CD4-positive, alpha-beta T cell (primary cell): Measurements from ENCODE around the gene FILIP1L. TPM values are rescaled to one million over a fixed set of nuclear protein-coding genes. Genes with fewer than 3 reads are reported as not detected.

Experiments used
- ATAC-seq: fragments of 200-7000 bp; cut with Tn5 transposase; one replicate; pipeline ENCODE4 v1.10.0; 2022; ENCODE audit warnings: mild to moderate bottlenecking; ENCODE audit not compliant: poor library complexity
- CTCF ChIA-PET: fragments of 350-600 bp; sonication (Branson Sonifier 250); formaldehyde crosslinking; loops from one replicate; lab custom pipeline; 2021; ENCODE audit warnings: antibody characterized with exemption, inconsistent platforms; lab: Charles Lee
- POLR2A ChIA-PET: fragments of 350-600 bp; sonication (Branson Sonifier 250); formaldehyde crosslinking; loops from one replicate; lab custom pipeline; 2021; ENCODE audit warnings: antibody characterized with exemption, inconsistent platforms; lab: Charles Lee
- DNase-seq, 14 experiments: peaks; one replicate each; pipeline ENCODE4 v3.0.0-alpha.2; 2013 to 2020; ENCODE audit warnings: mixed read lengths in 2 of 14
- H3K27ac ChIP-seq, 2 donors: one replicate each; pipeline versions ENCODE4 v1.5.1 to v1.7.0; 2013; ENCODE audit warnings: low read length in 2 of 2, low read depth in 1 of 2, mild to moderate bottlenecking in 1 of 2
- H3K27me3 ChIP-seq, 2 experiments: 1 replicate in 1 of 2; 2 replicates in 1 of 2; pipeline versions ENCODE4 v1.6.1 to v1.7.0; 2013; ENCODE audit warnings: low read length in 2 of 2, control low read depth in 1 of 2, mild to moderate bottlenecking in 1 of 2, moderate library complexity in 1 of 2; ENCODE audit not compliant: insufficient read depth in 2 of 2, control insufficient read depth in 1 of 2
- H3K36me3 ChIP-seq: one replicate; pipeline ENCODE4 v1.6.1; 2013; ENCODE audit warnings: low read length, control low read depth; ENCODE audit not compliant: insufficient read depth
- H3K4me1 ChIP-seq: one replicate; pipeline ENCODE4 v1.6.1; 2013; ENCODE audit warnings: low read length, control low read depth; ENCODE audit not compliant: insufficient read depth
- H3K4me3 ChIP-seq: one replicate; pipeline ENCODE4 v1.5.1; 2013; ENCODE audit warnings: mild to moderate bottlenecking, low read length, moderate library complexity
- H3K9me3 ChIP-seq, 2 experiments: 1 replicate in 1 of 2; 2 replicates in 1 of 2; pipeline versions ENCODE4 v1.6.1 to v1.7.0; 2013; ENCODE audit warnings: low read length in 2 of 2, mild to moderate bottlenecking in 2 of 2, control low read depth in 1 of 2, moderate library complexity in 1 of 2; ENCODE audit not compliant: control insufficient read depth in 1 of 2, insufficient read depth in 1 of 2
- H3K27ac Mint-ChIP-seq: one replicate; pipeline ENCODE4 v1.8.0; 2020; ENCODE audit warnings: mixed read lengths
- H3K27me3 Mint-ChIP-seq: one replicate; pipeline ENCODE4 v1.8.0; 2021; ENCODE audit warnings: mixed read lengths
- H3K36me3 Mint-ChIP-seq: one replicate; pipeline ENCODE4 v1.8.0; 2021; ENCODE audit warnings: low read depth, mixed read lengths
- H3K4me1 Mint-ChIP-seq: one replicate; pipeline ENCODE4 v1.8.0; 2021; ENCODE audit warnings: low read depth, mixed read lengths
- H3K4me3 Mint-ChIP-seq: one replicate; pipeline ENCODE4 v1.8.0; 2020; ENCODE audit warnings: mild to moderate bottlenecking, mixed read lengths
- H3K9me3 Mint-ChIP-seq: one replicate; pipeline ENCODE4 v1.8.0; 2020; ENCODE audit warnings: mixed read lengths
- intact Hi-C, 2 experiments: fragments of 100-400 bp; cut with DNase I in 1 of 2; cut with micrococcal nuclease in 1 of 2; formaldehyde crosslinking; loops; one replicate each; pipeline versions ENCODE4 v1.15.1 to v1.9.0; 2023 to 2025; cut with DNase I, micrococcal nuclease
- total RNA-seq, 174 experiments: library from RNA in 2 of 174; stranded (reverse) in 2 of 174; gene quantifications; one replicate each; pipeline ENCODE4 v1.2.3 and lab custom pipeline; 2021 to 2026
- TF ChIP-seq, protein P1 (sequence below): fragments of 200-600 bp; IDR thresholded peaks from one replicate; pipeline ENCODE4 v1.8.0; 2022; ENCODE audit warnings: antibody characterized with exemption, mild to moderate bottlenecking

Gene FILIP1L
- total RNA-seq, 2 experiments from 2014 or later, result 0.08 to 0.28 TPM

DNA sequence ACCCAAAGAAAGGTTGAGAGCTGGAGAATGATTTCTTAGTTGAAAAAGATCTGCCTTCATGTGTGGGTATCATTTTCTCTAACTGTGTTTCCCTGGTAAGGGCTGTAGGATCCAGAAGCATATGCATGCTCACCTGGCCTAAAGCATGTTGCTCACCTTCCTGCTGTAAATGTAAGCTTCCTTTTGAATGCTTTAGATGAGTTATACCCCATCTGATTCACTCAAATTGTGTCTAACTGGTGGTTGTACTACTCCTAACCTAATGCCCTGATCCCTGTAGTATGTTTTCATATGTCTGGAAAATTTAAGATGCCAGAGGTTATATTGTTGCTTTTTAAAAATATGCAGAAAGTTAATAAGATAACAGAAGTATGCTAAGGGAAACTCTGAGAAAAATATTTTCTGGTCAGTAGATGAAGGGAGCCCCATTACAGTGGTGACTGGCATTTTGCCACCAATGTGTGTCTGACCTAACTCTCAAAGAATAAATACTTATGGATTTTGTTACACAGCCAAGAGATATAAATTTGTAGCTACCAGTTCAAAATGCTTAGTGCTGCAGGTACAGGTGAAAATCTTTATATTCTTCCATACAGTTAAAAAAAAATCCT is 7.7 kb downstream of the FILIP1L start:
- DNase-seq (no peak), ATAC-seq (no peak)
- TF ChIP-seq, protein P1, sequence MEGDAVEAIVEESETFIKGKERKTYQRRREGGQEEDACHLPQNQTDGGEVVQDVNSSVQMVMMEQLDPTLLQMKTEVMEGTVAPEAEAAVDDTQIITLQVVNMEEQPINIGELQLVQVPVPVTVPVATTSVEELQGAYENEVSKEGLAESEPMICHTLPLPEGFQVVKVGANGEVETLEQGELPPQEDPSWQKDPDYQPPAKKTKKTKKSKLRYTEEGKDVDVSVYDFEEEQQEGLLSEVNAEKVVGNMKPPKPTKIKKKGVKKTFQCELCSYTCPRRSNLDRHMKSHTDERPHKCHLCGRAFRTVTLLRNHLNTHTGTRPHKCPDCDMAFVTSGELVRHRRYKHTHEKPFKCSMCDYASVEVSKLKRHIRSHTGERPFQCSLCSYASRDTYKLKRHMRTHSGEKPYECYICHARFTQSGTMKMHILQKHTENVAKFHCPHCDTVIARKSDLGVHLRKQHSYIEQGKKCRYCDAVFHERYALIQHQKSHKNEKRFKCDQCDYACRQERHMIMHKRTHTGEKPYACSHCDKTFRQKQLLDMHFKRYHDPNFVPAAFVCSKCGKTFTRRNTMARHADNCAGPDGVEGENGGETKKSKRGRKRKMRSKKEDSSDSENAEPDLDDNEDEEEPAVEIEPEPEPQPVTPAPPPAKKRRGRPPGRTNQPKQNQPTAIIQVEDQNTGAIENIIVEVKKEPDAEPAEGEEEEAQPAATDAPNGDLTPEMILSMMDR, result no peak
- intact Hi-C loops, result no loop called here
- H3K4me3 Mint-ChIP-seq, result no peak overlapping the region
- H3K27me3 ChIP-seq, result no peaks in the 10 kb centered on the region
- H3K27ac ChIP-seq, result no peak overlapping the region
- no peaks in the 10 kb centered on the region for H3K4me1 Mint-ChIP-seq
- H3K4me3 ChIP-seq, result no peak overlapping the region
- no peaks in the 10 kb centered on the region for H3K27me3 Mint-ChIP-seq
- H3K27ac Mint-ChIP-seq, result no peak overlapping the region
- no peaks in the 10 kb centered on the region for H3K36me3 Mint-ChIP-seq
- H3K9me3 Mint-ChIP-seq, result no peaks in the 10 kb centered on the region
- POLR2A ChIA-PET, result no interaction called here
- CTCF ChIA-PET, result interaction anchor here (0.8 to 1.1 kb wide), 2 partner anchors 9 to 38 kb away, joined by 3 read pairs; no protein-coding TSS in a partner anchor
- H3K9me3 ChIP-seq, result no peaks in the 10 kb centered on the region
- H3K36me3 ChIP-seq, result no peaks in the 10 kb centered on the region
- no peaks in the 10 kb centered on the region for H3K4me1 ChIP-seq

- H3K4me3 Mint-ChIP-seq, result no peak overlapping the region
- peaks cover 1% of the 10 kb centered on the region for H3K9me3 Mint-ChIP-seq
- ChIA-PET POLR2A (no interaction called here), CTCF (interaction anchor here (0.8 to 1.1 kb wide), 2 partner anchors 8 to 37 kb away, joined by 3 read pairs; no protein-coding TSS in a partner anchor)
- H3K27ac ChIP-seq, result no peak overlapping the region
- H3K36me3 ChIP-seq, result no peaks in the 10 kb centered on the region
- no peaks in the 10 kb centered on the region for H3K27me3 ChIP-seq
- H3K27me3 Mint-ChIP-seq, result no peaks in the 10 kb centered on the region
- intact Hi-C loops, result no loop called here
- H3K27ac Mint-ChIP-seq, result no peak overlapping the region
- DNase-seq (no peak), ATAC-seq (no peak)
- no peaks in the 10 kb centered on the region for H3K4me1 ChIP-seq
- TF ChIP-seq, protein P1, result no peak
- no peaks in the 10 kb centered on the region for H3K36me3 Mint-ChIP-seq
- no peak overlapping the region for H3K4me3 ChIP-seq
- H3K4me1 Mint-ChIP-seq, result no peaks in the 10 kb centered on the region
- H3K9me3 ChIP-seq, result no peaks in the 10 kb centered on the region
Measured at GRCh38 chr3:100106094-100106493, 8.2 kb downstream of the FILIP1L start.

GRCh38 chr3:100105501-100105900 is 8.8 kb downstream of the FILIP1L start:
- H3K27me3 ChIP-seq, result no peaks in the 10 kb centered on the region
- Mint-ChIP-seq H3K4me1 (no peaks in the 10 kb centered on the region), H3K27ac (no peak overlapping the region), H3K27me3 (no peaks in the 10 kb centered on the region), H3K4me3 (no peak overlapping the region), H3K36me3 (no peaks in the 10 kb centered on the region), H3K9me3 (peaks cover 2% of the 10 kb centered on the region)
- ATAC-seq (no peak), DNase-seq (no peak)
- TF ChIP-seq, protein P1, result no peak
- no peaks in the 10 kb centered on the region for H3K4me1 ChIP-seq
- intact Hi-C loops, result no loop called here
- POLR2A ChIA-PET, result no interaction called here
- no peak overlapping the region for H3K4me3 ChIP-seq
- no peak overlapping the region for H3K27ac ChIP-seq
- CTCF ChIA-PET, result interaction anchor here (0.5 to 1.5 kb wide), 3 partner anchors 20 to 274 kb away, joined by 3 to 4 read pairs (median 3); no protein-coding TSS in a partner anchor
- H3K36me3 ChIP-seq, result no peaks in the 10 kb centered on the region
- no peaks in the 10 kb centered on the region for H3K9me3 ChIP-seq
